ENCODE measurements around the gene DCLRE1A.

The DCLRE1A gene

GRCh38 chr10:113854013-113854760, at the start of gene DCLRE1A, which contains the start of gene NHLRC2:
TSS of gene DCLRE1A (minus strand) at chr10:113854082. CDS start at chr10:113853182, 900 bp downstream.
TSS of gene NHLRC2 (plus strand) at chr10:113854661. CDS start at chr10:113854873, 212 bp downstream.
- H3K4me1 ChIP-seq (ENCODE audit: control insufficient read depth, insufficient read depth, low read length), result peaks cover 6% of the 10 kb centered on the region

GRCh38 chr10:113899952-113900598, 46.2 kb upstream of the DCLRE1A start:
- Histone ChIP-seq H3K4me3 (ENCODE audit: low read length in 2 of 2) (no peak overlapping the region), H3K9ac (ENCODE audit: low read length in 2 of 2) (no peak overlapping the region), H3K36me3 (ENCODE audit: control insufficient read depth in 2 of 2, insufficient read depth in 2 of 2, low read length in 2 of 2) (peaks cover 11 to 34% of the 10 kb centered on the region in 2 donors), H3K27me3 (ENCODE audit: control insufficient read depth in 1 of 2, insufficient read depth in 2 of 2, low read length in 2 of 2) (no peaks in the 10 kb centered on the region), H3K9me3 (ENCODE audit: control insufficient read depth in 2 of 2, low read length in 2 of 2) (no peaks in the 10 kb centered on the region), H3K27ac (ENCODE audit: low read length) (no peak overlapping the region), H3K4me1 (ENCODE audit: control insufficient read depth, insufficient read depth, low read length) (no peaks in the 10 kb centered on the region)

More at GRCh38 chr10:113854013-113854760, at the start of gene DCLRE1A, which contains the start of gene NHLRC2:
- Histone ChIP-seq H3K9ac (ENCODE audit: low read length in 2 of 2) (peak within 1 kb of the TSS; percentile 93 to 97), H3K36me3 (ENCODE audit: control insufficient read depth in 2 of 2, insufficient read depth in 2 of 2, low read length in 2 of 2) (peaks cover 2 to 4% of the 10 kb centered on the region in 2 donors), H3K27me3 (ENCODE audit: control insufficient read depth in 1 of 2, insufficient read depth in 2 of 2, low read length in 2 of 2) (no peaks in the 10 kb centered on the region), H3K4me3 (ENCODE audit: low read length in 2 of 2) (peak within 1 kb of the TSS; percentile 89), H3K9me3 (ENCODE audit: control insufficient read depth in 2 of 2, low read length in 2 of 2) (no peaks in the 10 kb centered on the region), H3K27ac (ENCODE audit: low read length) (peak within 1 kb of the TSS; percentile 82)

- no peak overlapping the region for H3K9ac ChIP-seq (ENCODE audit: low read length in 2 of 2)
- H3K9me3 ChIP-seq (ENCODE audit: control insufficient read depth in 2 of 2, low read length in 2 of 2), result no peaks in the 10 kb centered on the region
- H3K27me3 ChIP-seq (ENCODE audit: control insufficient read depth in 1 of 2, insufficient read depth in 2 of 2, low read length in 2 of 2), result no peaks in the 10 kb centered on the region
- no peaks in the 10 kb centered on the region for H3K4me1 ChIP-seq (ENCODE audit: control insufficient read depth, insufficient read depth, low read length)
- H3K27ac ChIP-seq (ENCODE audit: low read length), result no peak overlapping the region
- peaks cover 11 to 27% of the 10 kb centered on the region in 2 donors for H3K36me3 ChIP-seq (ENCODE audit: control insufficient read depth in 2 of 2, insufficient read depth in 2 of 2, low read length in 2 of 2)
- no peak overlapping the region for H3K4me3 ChIP-seq (ENCODE audit: low read length in 2 of 2)
Observed at GRCh38 chr10:113897693-113898618, 44.1 kb upstream of the DCLRE1A start.

- H3K27ac ChIP-seq (ENCODE audit: low read length), result no peak overlapping the region
- H3K4me1 ChIP-seq (ENCODE audit: control insufficient read depth, insufficient read depth, low read length), result no peaks in the 10 kb centered on the region
- no peak overlapping the region for H3K9ac ChIP-seq (ENCODE audit: low read length in 2 of 2)
- H3K9me3 ChIP-seq (ENCODE audit: control insufficient read depth in 2 of 2, low read length in 2 of 2), result no peaks in the 10 kb centered on the region
- H3K36me3 ChIP-seq (ENCODE audit: control insufficient read depth in 2 of 2, insufficient read depth in 2 of 2, low read length in 2 of 2), result peaks cover 2 to 15% of the 10 kb centered on the region in 2 donors
- H3K27me3 ChIP-seq (ENCODE audit: control insufficient read depth in 1 of 2, insufficient read depth in 2 of 2, low read length in 2 of 2), result no peaks in the 10 kb centered on the region
- H3K4me3 ChIP-seq (ENCODE audit: low read length in 2 of 2), result no peak overlapping the region
Observed at GRCh38 chr10:113895018-113895417, 41.1 kb upstream of the DCLRE1A start.

GRCh38 chr10:113894581-113894980, 40.7 kb upstream of the DCLRE1A start:
- Histone ChIP-seq H3K9me3 (ENCODE audit: control insufficient read depth in 2 of 2, low read length in 2 of 2) (no peaks in the 10 kb centered on the region), H3K27me3 (ENCODE audit: control insufficient read depth in 1 of 2, insufficient read depth in 2 of 2, low read length in 2 of 2) (no peaks in the 10 kb centered on the region), H3K4me3 (ENCODE audit: low read length in 2 of 2) (no peak overlapping the region), H3K4me1 (ENCODE audit: control insufficient read depth, insufficient read depth, low read length) (no peaks in the 10 kb centered on the region), H3K27ac (ENCODE audit: low read length) (no peak overlapping the region), H3K36me3 (ENCODE audit: control insufficient read depth in 2 of 2, insufficient read depth in 2 of 2, low read length in 2 of 2) (peaks cover 2 to 15% of the 10 kb centered on the region in 2 donors), H3K9ac (ENCODE audit: low read length in 2 of 2) (no peak overlapping the region)

- no peak overlapping the region for H3K27ac ChIP-seq (ENCODE audit: low read length)
- H3K4me3 ChIP-seq (ENCODE audit: low read length in 2 of 2), result no peak overlapping the region
- peaks cover 2 to 11% of the 10 kb centered on the region in 2 donors for H3K36me3 ChIP-seq (ENCODE audit: control insufficient read depth in 2 of 2, insufficient read depth in 2 of 2, low read length in 2 of 2)
Observed at GRCh38 chr10:113893570-113893969, 39.7 kb upstream of the DCLRE1A start.

GRCh38 chr10:113891476-113891875, 37.6 kb upstream of the DCLRE1A start:
- Histone ChIP-seq H3K9ac (ENCODE audit: low read length in 2 of 2) (no peak overlapping the region), H3K36me3 (ENCODE audit: control insufficient read depth in 2 of 2, insufficient read depth in 2 of 2, low read length in 2 of 2) (peaks cover 0 to 6% of the 10 kb centered on the region in 2 donors), H3K9me3 (ENCODE audit: control insufficient read depth in 2 of 2, low read length in 2 of 2) (no peaks in the 10 kb centered on the region), H3K27ac (ENCODE audit: low read length) (no peak overlapping the region), H3K4me1 (ENCODE audit: control insufficient read depth, insufficient read depth, low read length) (no peaks in the 10 kb centered on the region), H3K4me3 (ENCODE audit: low read length in 2 of 2) (no peak overlapping the region), H3K27me3 (ENCODE audit: control insufficient read depth in 1 of 2, insufficient read depth in 2 of 2, low read length in 2 of 2) (no peaks in the 10 kb centered on the region)

More at GRCh38 chr10:113893570-113893969, 39.7 kb upstream of the DCLRE1A start:
- Histone ChIP-seq H3K9me3 (ENCODE audit: control insufficient read depth in 2 of 2, low read length in 2 of 2) (no peaks in the 10 kb centered on the region), H3K27me3 (ENCODE audit: control insufficient read depth in 1 of 2, insufficient read depth in 2 of 2, low read length in 2 of 2) (no peaks in the 10 kb centered on the region), H3K9ac (ENCODE audit: low read length in 2 of 2) (no peak overlapping the region), H3K4me1 (ENCODE audit: control insufficient read depth, insufficient read depth, low read length) (no peaks in the 10 kb centered on the region)

GRCh38 chr10:113890769-113891168, 36.9 kb upstream of the DCLRE1A start:
- no peak overlapping the region for H3K9ac ChIP-seq (ENCODE audit: low read length in 2 of 2)
- H3K36me3 ChIP-seq (ENCODE audit: control insufficient read depth in 2 of 2, insufficient read depth in 2 of 2, low read length in 2 of 2), result peaks cover 0 to 6% of the 10 kb centered on the region in 2 donors
- H3K27ac ChIP-seq (ENCODE audit: low read length), result no peak overlapping the region

GRCh38 chr10:113889911-113890310, 36.0 kb upstream of the DCLRE1A start:
- no peaks in the 10 kb centered on the region for H3K27me3 ChIP-seq (ENCODE audit: control insufficient read depth in 1 of 2, insufficient read depth in 2 of 2, low read length in 2 of 2)
- H3K9ac ChIP-seq (ENCODE audit: low read length in 2 of 2), result no peak overlapping the region
- H3K9me3 ChIP-seq (ENCODE audit: control insufficient read depth in 2 of 2, low read length in 2 of 2), result no peaks in the 10 kb centered on the region
- no peaks in the 10 kb centered on the region for H3K4me1 ChIP-seq (ENCODE audit: control insufficient read depth, insufficient read depth, low read length)
- H3K27ac ChIP-seq (ENCODE audit: low read length), result no peak overlapping the region
- H3K4me3 ChIP-seq (ENCODE audit: low read length in 2 of 2), result no peak overlapping the region
- H3K36me3 ChIP-seq (ENCODE audit: control insufficient read depth in 2 of 2, insufficient read depth in 2 of 2, low read length in 2 of 2), result no peaks in the 10 kb centered on the region

More at GRCh38 chr10:113890769-113891168, 36.9 kb upstream of the DCLRE1A start:
- no peak overlapping the region for H3K4me3 ChIP-seq (ENCODE audit: low read length in 2 of 2)
- H3K9me3 ChIP-seq (ENCODE audit: control insufficient read depth in 2 of 2, low read length in 2 of 2), result no peaks in the 10 kb centered on the region
- H3K4me1 ChIP-seq (ENCODE audit: control insufficient read depth, insufficient read depth, low read length), result no peaks in the 10 kb centered on the region
- H3K27me3 ChIP-seq (ENCODE audit: control insufficient read depth in 1 of 2, insufficient read depth in 2 of 2, low read length in 2 of 2), result no peaks in the 10 kb centered on the region

GRCh38 chr10:113882240-113882639, 28.4 kb upstream of the DCLRE1A start:
- Histone ChIP-seq H3K27me3 (ENCODE audit: control insufficient read depth in 1 of 2, insufficient read depth in 2 of 2, low read length in 2 of 2) (no peaks in the 10 kb centered on the region), H3K36me3 (ENCODE audit: control insufficient read depth in 2 of 2, insufficient read depth in 2 of 2, low read length in 2 of 2) (peaks cover 0 to 4% of the 10 kb centered on the region in 2 donors), H3K4me3 (ENCODE audit: low read length in 2 of 2) (no peak overlapping the region), H3K27ac (ENCODE audit: low read length) (no peak overlapping the region), H3K9ac (ENCODE audit: low read length in 2 of 2) (no peak overlapping the region), H3K4me1 (ENCODE audit: control insufficient read depth, insufficient read depth, low read length) (no peaks in the 10 kb centered on the region), H3K9me3 (ENCODE audit: control insufficient read depth in 2 of 2, low read length in 2 of 2) (no peaks in the 10 kb centered on the region)
